HG02798 (cell line): Measurements from ENCODE around the gene PADI4.

Experiments
- ATAC-seq: cut with Tn5 transposase; IDR thresholded peaks from one replicate; pipeline ENCODE4 v1.9.1; 2021; ENCODE audit warnings: mild to moderate bottlenecking; ENCODE audit not compliant: unreplicated experiment, poor library complexity

Gene PADI4, protein sequence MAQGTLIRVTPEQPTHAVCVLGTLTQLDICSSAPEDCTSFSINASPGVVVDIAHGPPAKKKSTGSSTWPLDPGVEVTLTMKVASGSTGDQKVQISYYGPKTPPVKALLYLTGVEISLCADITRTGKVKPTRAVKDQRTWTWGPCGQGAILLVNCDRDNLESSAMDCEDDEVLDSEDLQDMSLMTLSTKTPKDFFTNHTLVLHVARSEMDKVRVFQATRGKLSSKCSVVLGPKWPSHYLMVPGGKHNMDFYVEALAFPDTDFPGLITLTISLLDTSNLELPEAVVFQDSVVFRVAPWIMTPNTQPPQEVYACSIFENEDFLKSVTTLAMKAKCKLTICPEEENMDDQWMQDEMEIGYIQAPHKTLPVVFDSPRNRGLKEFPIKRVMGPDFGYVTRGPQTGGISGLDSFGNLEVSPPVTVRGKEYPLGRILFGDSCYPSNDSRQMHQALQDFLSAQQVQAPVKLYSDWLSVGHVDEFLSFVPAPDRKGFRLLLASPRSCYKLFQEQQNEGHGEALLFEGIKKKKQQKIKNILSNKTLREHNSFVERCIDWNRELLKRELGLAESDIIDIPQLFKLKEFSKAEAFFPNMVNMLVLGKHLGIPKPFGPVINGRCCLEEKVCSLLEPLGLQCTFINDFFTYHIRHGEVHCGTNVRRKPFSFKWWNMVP

DNA sequence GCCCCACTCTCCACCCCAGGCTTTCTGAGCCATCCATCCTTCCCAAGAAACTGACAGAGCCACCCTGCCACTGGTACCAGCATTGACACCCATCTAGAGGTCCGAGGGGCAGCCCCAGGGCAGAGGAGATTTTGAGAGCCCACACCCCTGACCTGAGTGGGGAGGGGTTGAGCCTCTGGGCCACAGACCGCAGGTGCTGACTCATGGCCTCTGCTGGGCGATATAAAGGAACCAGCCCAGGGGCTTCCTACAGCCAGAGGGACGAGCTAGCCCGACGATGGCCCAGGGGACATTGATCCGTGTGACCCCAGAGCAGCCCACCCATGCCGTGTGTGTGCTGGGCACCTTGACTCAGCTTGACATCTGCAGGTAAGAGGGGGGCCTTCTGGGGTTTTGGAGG, at the start of gene PADI4:
Gene PADI4 (plus strand): TSS at position 252 of the 400 bp plus-strand sequence. CDS start 26 bp downstream, at position 278.
- no peak for ATAC-seq

DNA sequence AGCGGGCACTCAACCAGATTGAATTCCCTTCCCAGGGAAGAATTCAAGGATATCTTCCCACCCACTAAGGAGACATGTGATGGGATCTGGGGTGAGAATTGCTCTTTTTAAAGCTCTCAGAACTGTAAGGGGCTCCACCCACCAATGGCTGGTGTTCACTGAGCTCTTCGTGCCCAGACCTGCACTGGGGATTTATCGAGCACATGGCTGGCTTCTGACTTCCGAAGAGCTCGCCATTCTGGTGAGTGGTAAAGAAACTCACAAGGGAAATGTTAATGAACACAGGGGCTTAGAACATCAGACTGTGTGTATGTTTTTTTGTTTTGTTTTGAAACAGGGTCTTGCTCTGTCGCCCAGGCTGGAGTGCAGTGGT, 49.3 kb upstream of the PADI4 start:
- ATAC-seq, result no peak

DNA sequence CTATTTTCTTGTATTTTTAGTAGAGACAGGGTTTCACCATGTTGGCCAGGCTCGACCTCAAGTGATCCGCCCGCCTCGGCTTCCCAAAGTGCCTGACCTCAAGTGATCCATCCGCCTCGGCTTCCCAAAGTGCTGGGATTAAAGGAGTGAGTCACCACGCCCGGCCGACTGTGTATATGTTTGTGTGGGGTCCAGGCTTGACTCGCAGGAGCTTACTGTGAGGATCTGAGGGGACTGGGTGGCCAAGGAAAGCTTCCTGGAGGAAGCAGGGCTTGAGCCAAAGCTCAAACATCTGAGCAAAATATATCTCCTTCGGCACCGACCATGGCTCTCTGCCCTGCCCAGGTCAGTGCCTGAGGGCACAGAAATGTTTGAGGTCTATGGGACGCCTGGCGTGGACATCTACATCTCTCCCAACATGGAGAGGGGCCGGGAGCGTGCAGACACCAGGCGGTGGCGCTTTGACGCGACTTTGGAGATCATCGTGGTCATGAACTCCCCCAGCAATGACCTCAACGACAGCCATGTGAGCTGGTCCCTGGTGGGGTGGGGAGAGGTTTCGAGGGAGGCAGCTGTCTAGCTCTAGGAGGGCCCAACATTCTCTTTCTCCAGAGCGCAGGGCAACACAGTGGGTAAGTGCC, 48.6 kb upstream of the PADI4 start:
- ATAC-seq, result no peak

DNA sequence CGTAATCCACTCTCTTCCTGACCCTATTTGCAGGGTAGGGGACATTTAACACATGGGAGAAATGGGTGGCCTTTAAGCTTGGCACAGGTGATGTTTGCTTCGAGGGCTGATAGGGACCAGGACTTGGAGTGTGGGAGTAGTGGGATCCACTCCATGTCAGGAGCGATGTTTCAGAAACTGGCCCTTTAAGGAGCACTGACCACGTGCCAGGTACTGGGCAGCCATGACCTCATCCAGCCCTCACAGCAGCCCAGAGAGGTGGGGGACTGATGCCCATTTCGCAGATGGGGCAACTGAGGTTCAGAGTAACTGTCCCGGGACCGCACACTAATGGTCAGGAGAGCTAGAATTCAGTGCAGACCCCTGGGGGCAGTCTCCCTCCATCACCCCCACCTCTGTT, 47.7 kb upstream of the PADI4 start:
- no peak for ATAC-seq

DNA sequence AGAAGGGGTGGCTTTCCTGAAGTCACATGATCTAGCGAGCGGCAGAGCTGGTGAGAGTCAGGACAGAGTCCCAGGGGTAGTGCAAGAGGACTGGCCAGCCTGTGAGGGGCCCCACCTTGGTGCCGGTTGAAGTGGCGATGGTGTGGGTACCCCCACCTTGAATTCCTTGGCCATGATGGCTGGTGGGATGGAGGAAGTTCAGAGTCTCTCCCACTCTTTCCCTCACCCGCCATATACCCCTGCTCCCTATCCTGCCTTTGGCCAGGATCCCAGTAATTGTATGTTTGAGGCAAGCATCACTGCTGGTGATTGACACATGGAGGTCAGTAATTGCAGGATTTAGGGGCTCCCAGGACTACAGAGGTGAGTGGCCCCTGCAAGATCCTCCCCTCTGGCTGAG, 47.3 kb upstream of the PADI4 start:
- ATAC-seq, result no peak

DNA sequence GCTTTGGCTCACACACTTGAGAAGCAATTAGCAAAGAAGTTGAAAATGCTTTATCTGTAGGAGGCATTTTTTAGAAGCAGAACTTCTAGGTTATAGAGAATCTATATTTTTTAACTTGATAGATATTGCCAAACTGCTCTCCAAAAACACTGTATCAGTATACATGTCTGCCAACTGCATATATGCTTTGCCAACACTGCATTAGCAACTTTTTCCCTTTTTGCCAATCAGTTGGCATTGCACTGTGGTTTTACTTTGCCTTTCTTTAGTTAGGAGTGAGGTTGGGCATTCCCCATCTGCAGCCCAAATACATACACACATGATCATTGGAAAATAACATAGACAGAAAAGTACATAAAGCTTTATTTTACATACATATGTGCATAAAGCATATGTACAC, 44.1 kb upstream of the PADI4 start:
- no peak for ATAC-seq

DNA sequence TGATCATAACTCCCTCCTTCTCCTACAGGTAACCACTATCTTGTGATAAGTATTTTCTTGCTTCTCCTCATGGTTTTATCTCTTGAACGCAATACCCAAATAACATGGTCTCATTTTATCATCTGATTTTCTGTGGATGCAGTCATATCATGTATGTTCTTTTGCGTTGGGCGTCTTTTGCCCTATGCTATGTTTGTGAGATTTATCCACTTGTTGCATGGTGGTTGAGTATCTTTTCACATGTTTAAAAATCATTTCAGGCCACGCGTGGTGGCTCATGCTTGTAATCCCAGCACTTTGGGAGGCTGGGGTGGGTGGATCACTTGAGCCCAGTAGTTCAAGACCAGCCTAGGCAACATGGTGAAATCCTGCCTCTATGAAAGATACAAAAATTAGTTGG, 43.5 kb upstream of the PADI4 start:
- no peak for ATAC-seq

DNA sequence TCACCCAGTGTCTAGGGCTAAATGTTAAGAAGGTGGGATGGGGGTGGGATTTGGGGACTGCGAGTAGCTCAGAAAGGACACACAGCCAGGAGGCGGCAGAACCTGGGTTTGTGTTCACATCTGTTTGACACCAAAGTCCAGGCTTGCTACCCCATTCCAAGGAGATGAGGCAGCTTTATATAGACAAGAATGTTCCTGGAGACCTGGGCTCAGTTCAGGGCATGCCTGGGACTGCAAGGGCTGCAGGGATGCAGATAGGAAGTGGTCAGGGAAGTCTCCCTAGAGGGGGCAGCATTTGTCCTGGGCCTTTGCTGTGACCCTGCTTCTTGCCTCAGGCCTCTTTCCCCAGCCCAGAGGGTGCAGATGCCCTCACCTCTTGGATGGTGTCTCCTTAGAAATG, 42.8 kb upstream of the PADI4 start:
- ATAC-seq, result no peak

DNA sequence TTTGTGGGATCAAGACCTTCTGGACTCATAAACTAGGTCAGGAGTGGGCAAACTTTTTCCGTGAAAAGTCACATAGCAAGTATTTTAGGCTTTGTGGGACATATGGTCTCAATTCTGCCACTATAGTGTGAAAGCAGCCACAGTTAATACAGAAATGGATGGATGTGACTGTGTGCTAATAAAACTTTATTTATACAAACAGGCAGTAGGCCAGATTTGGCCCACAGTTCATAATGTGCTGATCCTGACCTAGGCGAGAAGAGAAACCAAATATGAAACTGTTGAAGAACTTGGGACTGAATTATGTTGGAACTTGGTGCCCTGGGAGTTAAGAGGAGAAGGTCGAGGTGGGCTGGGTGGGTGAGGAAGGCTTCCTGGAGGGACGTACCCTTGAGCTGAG, 42.0 kb upstream of the PADI4 start:
- no peak for ATAC-seq

DNA sequence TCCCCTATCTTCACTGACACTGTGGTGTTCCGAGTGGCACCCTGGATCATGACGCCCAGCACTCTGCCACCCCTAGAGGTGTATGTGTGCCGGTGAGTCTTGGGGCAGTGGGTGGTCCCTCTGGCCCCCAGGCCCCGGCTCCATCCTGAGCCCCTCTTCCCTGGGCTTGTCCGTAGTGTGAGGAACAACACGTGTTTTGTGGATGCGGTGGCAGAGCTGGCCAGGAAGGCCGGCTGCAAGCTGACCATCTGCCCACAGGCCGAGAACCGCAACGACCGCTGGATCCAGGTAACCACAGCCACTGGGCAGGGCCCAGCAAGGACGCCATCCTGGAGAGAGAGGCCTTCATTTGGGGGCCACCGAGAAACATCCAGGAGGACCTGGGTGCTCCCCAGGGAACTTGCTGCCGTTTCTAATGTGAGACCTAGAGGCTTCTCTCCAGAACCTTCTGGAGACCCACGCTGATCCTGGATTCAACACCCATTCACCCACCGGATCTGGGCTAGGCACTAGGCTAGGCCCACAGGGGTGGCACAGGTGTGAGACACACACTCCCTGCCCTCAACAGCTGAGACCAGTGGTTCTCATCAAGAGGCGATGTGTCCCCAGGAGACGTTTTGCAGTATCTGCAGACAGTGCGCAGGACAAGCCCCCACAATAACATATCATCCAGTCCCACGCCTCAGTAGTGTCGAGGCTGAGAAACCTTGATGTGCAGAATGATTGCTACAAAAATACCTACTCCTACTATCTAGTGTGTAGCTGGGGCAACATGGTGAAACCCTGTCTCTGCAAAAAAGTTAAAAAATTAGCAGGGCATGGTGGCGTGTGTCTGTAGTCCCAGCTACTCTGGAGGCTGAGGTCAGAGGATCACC, 36.9 kb upstream of the PADI4 start:
- no peak for ATAC-seq

DNA sequence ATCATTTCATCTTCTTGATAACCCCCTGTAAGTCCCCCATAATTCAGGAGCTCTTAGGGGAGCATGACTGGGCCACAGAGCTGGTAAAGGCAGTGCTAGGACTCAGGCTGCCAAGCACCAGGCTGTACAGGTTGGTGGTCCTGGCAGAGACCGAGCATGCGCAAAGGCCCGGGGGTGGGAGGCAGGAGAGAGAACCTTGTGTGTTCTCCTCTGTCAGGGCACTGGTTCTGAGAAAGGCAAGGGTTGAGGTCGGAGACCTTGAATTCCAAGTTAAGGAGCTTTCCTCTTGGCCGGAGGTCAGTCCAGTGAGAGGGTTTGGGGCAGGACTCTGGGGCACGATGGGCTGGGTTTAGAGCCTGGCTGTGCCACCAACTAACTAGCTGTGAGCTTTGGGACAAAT, 35.9 kb upstream of the PADI4 start:
- no peak for ATAC-seq

DNA sequence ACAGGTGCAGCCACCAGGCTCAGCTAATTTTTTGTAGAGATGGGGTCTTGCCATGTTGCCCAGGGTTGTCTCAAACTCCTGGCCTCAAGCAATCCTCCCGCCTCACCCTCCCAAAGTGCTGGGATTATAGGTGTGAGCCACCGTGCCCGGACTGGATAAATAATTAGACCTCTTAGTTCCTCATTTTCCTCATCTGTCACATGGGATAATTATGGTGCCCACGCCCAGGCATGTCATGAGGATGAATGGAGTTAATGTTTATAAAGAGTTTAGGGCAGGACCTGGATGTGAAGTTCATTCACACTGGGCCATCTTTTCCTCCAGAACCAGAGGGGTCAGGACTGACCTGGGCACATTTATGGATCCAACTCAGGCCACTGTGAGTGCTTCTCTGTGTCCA, 35.4 kb upstream of the PADI4 start:
- no peak for ATAC-seq

DNA sequence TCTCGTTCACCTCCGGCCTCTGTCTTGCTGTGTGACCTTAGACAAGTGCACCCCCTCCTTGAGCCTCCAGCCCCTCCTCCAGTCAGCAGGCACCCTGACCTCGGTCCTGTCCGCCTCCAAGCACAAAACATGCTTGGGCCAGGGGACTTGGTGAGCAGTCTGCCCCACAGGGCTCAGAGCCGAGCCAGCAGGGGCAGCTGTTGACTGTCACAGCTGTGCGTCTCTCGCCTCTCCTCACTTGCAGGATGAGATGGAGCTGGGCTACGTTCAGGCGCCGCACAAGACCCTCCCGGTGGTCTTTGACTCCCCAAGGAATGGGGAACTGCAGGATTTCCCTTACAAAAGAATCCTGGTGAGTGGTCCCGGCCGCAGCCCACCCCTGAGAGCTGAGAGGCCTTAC, 34.9 kb upstream of the PADI4 start:
- no peak for ATAC-seq

DNA sequence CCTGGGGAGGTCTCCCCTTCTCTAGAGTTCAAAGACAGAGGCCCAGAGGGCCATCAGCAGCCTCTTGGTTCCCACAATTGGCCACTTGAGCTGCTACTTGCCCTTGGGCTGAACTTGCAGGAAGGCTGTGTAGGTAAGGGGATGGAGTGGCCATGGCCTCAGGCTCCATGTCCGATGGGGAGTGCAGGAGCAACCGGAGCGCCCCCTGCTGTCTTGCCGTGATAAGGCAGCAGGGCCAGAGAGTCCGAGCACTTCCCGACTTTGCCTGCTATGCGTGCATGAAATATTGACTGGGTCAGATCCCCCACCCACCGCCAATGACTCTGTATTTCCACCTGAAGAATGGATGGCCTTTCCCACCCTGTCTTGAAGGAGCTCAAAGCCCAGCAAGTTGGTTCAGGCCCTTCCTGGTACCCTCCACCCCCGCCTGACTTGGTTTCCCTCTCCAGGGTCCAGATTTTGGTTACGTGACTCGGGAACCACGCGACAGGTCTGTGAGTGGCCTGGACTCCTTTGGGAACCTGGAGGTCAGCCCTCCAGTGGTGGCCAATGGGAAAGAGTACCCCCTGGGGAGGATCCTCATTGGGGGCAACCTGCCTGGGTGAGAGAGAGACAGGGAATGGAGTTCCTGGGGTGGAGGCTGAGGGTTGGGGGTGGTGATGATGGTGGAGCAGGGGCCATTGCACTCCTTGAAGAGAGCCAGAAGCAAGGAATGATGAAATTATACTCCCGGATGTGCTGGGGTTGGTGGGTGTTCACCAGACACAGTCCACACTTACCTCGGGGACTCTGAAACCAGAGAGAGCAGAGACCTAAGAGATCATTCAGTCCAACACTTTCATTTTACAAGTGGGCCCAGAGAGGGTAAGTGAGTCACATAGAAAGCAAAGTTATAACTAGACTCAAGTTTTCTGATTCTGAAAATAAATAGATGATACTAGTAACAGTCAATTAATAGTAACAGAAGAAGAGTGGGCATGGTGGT, 33.5 kb upstream of the PADI4 start:
- ATAC-seq, result peak; percentile 36

DNA sequence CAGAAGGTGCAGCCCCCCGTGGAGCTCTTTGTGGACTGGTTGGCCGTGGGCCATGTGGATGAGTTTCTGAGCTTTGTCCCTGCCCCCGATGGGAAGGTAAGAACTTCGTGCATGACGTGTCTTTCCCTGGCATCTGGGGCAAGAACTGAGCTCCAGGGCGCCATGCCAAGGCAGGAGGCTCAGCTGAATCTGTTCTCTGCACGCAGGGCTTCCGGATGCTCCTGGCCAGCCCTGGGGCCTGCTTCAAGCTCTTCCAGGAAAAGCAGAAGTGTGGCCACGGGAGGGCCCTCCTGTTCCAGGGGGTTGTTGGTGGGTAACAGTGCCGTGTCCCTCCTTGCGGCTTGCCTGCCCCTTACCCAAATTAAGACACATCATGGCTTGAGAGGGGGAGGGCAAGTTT, 31.4 kb upstream of the PADI4 start:
- no peak for ATAC-seq

DNA sequence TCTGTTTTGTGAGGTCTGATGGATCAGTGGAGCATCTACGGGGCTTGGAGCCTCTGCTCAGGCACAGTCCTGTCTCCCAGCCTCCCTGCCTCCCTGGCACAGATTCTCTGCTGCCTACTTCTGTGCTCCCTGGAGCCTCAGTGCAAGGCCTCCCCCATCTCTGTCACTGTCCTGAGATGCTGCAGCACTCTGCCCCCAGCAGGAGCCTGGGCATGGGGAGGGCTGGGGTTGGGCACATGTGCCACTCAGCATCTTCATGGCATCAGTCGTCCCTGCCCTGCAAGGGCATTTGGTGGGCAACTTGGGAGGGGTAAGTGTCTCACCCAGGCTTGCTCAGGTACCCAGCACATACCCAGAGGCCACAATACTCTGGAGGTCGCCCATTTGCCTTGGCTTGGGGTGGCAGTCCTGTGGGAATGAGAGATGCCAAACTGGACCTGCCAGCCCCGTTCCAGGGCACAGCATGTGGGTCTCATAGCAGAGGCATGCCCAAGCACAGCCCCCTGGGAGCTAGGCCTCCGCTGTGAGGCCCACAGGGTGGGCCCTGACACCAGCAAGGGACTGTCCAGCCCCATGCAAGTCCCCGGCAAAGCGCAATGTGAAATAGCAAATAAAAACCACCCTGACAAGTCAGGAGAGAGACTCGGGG, 30.4 kb upstream of the PADI4 start:
- ATAC-seq, result no peak

DNA sequence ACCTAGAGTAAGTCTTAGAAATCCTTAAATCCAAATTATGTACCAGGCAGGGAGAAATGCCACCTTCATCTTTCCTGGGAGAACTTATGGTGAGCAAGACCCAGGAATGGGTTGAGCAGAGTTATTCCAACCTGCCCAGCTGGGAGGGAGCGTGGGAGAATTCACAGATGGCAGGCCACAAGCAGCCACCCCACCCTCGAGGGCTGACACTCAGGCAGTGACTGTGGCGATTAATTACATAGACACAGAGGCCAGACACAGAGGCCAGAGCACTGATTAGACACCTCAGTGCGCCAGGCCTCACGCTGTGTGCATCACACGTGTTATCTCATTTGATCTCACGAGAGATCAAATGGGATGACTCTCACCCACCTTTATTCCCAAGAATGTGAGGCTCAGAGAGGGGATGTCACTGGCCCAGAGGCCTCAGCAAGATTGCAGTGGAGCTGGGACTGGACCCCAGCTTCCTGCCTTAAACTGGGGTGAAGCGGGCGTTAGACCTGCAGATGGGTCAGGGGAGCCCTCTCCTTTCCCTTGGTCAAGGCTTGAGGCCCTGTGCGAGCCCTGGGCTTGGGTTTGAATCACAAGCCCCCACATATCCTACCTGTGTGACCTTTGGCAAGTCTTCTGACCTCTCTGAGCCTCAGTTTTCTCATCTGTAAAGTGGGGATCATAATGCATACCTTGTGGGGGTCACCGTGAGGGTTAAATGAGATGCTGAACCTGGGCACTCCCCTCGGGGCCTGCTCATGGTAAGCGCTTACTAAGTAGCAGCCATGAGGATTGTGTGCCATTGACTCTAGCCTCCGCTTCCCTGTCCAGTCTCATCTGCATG, 28.8 kb upstream of the PADI4 start:
- no peak for ATAC-seq

DNA sequence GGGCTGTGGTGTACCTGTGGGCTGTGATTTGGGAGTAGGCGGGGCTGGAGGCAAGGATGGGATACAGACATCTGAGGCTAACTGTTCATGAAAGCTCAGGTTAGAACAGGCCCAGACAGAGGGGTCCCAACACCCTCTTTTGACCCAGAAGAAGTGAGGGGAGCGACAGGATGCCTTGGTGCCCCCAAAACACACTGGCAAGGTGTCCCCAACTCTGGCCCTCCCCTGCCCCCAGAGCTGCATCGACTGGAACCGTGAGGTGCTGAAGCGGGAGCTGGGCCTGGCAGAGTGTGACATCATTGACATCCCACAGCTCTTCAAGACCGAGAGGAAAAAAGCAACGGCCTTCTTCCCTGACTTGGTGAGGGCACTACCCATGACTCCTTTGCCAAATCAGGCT, 27.6 kb upstream of the PADI4 start:
- ATAC-seq, result no peak
